A673 (cell line): ENCODE results near the gene PA2G4. TPM values are rescaled to one million over a fixed set of nuclear protein-coding genes. Genes with fewer than 3 reads are reported as not detected.
A peak's percentile ranks its signal among the peaks of the same experiment; 100 is the strongest.

Source experiments
- BruUV-seq: library from RNA; stranded (reverse); fragments of 400-500 nt; replicated peaks from 2 replicates; lab custom pipeline; 2021; lab: Mats Ljungman, UMichigan
- CTCF ChIA-PET: fragments of 300-600 bp; sonication (Branson Sonifier 250); formaldehyde crosslinking; loops from one replicate; lab custom pipeline; 2022; ENCODE audit warnings: antibody characterized with exemption; lab: Charles Lee
- POLR2A ChIA-PET: fragments of 300-600 bp; sonication (Branson Sonifier 250); formaldehyde crosslinking; loops from one replicate; lab custom pipeline; 2022; ENCODE audit warnings: antibody characterized with exemption; ENCODE audit not compliant: low non-redundant PET; lab: Charles Lee
- DNase-seq: peaks from one replicate; pipeline ENCODE4 v3.0.0-alpha.2; 2015; ENCODE audit warnings: low spot score
- H3K27ac ChIP-seq: fragments of 200-600 bp; sonication (generic); 2 replicates; pipeline ENCODE4 v1.5.1; 2016; ENCODE audit warnings: mixed run types, low read depth, mild to moderate bottlenecking, mixed read lengths, antibody characterized with exemption, low read length; ENCODE audit not compliant: poor library complexity, severe bottlenecking
- H3K27me3 ChIP-seq: fragments of 200-600 bp; sonication (generic); replicated peaks from 2 replicates; pipeline ENCODE4 v1.6.1; 2017; ENCODE audit warnings: mixed run types, low read depth, mild to moderate bottlenecking, mixed read lengths, antibody characterized with exemption, low read length; ENCODE audit not compliant: insufficient read depth, poor library complexity
- H3K36me3 ChIP-seq: fragments of 200-600 bp; sonication (generic); 2 replicates; pipeline ENCODE4 v1.6.1; 2016; ENCODE audit warnings: mixed run types, mild to moderate bottlenecking, mixed read lengths, antibody characterized with exemption, low read length; ENCODE audit not compliant: insufficient read depth, poor library complexity, severe bottlenecking
- H3K4me1 ChIP-seq: fragments of 200-600 bp; sonication (generic); 2 replicates; pipeline ENCODE4 v1.6.1; 2017; ENCODE audit warnings: mixed run types, mild to moderate bottlenecking, mixed read lengths, antibody characterized with exemption, low read length; ENCODE audit not compliant: insufficient read depth, poor library complexity, severe bottlenecking
- H3K4me3 ChIP-seq: fragments of 200-600 bp; sonication (generic); 2 replicates; pipeline ENCODE4 v1.5.1; 2016; ENCODE audit warnings: low read depth, mixed run types, mild to moderate bottlenecking, mixed read lengths, low read length; ENCODE audit not compliant: poor library complexity, severe bottlenecking
- H3K9me3 ChIP-seq: fragments of 200-600 bp; sonication (generic); 2 replicates; pipeline ENCODE4 v1.6.1; 2016; ENCODE audit warnings: mixed run types, low read depth, mild to moderate bottlenecking, mixed read lengths, antibody characterized with exemption, low read length; ENCODE audit not compliant: poor library complexity, severe bottlenecking
- EZH2 ChIP-seq: fragments of 200-600 bp; sonication (generic); IDR thresholded peaks from 2 replicates; pipeline ENCODE4 v1.6.1; 2017; ENCODE audit warnings: borderline replicate concordance, low read depth, mild to moderate bottlenecking, mixed read lengths, antibody characterized with exemption, low read length; ENCODE audit not compliant: poor library complexity, severe bottlenecking
- intact Hi-C: fragments of 100-400 bp; cut with micrococcal nuclease; formaldehyde crosslinking; loops from one replicate; pipeline ENCODE4 v1.10.0; 2022; ENCODE audit not compliant: unreplicated experiment
- total RNA-seq: library from RNA; stranded (reverse); gene quantifications from 2 replicates; pipeline ENCODE4 v1.2.3, GENCODE V29; 2021
- TF ChIP-seq, protein P1 (sequence below): fragments of 300-800, 200-600 bp; sonication (generic); conservative IDR thresholded peaks from 2 replicates; pipeline ENCODE4 v1.5.1; 2017; ENCODE audit warnings: low read depth, mild to moderate bottlenecking, antibody characterized with exemption, low read length, moderate library complexity, mixed read lengths

The PA2G4 gene
- total RNA-seq, 1 experiment from 2014 or later, result 327 TPM

DNA sequence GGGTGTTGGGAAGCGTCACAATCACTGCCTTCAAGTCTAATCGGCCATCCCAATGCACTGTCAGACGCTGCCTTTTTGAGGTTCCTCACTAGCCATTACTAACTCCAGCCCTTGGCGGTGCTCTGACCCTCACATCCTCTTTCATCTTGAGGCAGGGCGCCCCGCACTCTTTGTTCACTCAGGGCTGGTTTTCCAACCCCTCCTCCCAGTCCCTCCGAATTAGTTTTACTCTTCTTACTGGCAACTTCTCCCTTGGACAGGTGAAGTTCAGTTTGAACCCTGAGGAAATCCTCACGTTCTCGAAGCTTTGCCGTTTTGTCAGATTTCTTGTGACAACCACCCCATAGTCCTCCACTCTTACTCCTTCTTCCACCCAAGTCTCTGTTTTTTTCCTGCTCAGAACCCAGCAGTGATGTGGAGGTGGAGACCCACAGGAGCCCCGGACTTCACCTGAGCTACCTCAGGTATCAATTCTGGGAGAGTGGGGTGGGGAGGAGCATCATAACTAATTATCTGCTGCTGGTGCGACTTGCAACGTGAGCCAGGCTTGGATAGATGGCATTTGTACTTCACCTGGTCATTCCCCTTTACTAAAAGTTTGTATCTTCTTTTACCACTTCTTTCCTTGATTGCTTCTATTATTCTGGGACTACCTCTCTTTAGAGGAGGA is 14.5 kb downstream of the PA2G4 start:
- Histone ChIP-seq H3K4me3 (peak overlapping the region; percentile 71), H3K27me3 (no peaks in the 10 kb centered on the region), H3K9me3 (no peaks in the 10 kb centered on the region), H3K36me3 (peaks cover 32% of the 10 kb centered on the region), H3K4me1 (peaks cover 13% of the 10 kb centered on the region), H3K27ac (peak overlapping the region; percentile 85)
- DNase-seq, result no peak
- ChIA-PET POLR2A (interaction anchor here (2.4 kb wide), 1 partner anchor 14 kb away, joined by 15 read pairs; the partner anchor contains the start of gene PA2G4), CTCF (interaction anchor here (0.6 to 1.6 kb wide), 7 partner anchors 9 to 179 kb away, joined by 3 to 17 read pairs (median 6); partner anchors contain the start of genes ESYT1 and SMARCC2)
- TF ChIP-seq, protein P1, sequence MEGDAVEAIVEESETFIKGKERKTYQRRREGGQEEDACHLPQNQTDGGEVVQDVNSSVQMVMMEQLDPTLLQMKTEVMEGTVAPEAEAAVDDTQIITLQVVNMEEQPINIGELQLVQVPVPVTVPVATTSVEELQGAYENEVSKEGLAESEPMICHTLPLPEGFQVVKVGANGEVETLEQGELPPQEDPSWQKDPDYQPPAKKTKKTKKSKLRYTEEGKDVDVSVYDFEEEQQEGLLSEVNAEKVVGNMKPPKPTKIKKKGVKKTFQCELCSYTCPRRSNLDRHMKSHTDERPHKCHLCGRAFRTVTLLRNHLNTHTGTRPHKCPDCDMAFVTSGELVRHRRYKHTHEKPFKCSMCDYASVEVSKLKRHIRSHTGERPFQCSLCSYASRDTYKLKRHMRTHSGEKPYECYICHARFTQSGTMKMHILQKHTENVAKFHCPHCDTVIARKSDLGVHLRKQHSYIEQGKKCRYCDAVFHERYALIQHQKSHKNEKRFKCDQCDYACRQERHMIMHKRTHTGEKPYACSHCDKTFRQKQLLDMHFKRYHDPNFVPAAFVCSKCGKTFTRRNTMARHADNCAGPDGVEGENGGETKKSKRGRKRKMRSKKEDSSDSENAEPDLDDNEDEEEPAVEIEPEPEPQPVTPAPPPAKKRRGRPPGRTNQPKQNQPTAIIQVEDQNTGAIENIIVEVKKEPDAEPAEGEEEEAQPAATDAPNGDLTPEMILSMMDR, result no peak
- no peak for TF ChIP-seq EZH2
- intact Hi-C loops, result loop anchor here (2.0 to 10.0 kb wide), 5 partner anchors 70 to 516 kb away; partner anchors contain the start of genes BAZ2A and SMARCC2
- BruUV-seq, result no TSS peak

DNA sequence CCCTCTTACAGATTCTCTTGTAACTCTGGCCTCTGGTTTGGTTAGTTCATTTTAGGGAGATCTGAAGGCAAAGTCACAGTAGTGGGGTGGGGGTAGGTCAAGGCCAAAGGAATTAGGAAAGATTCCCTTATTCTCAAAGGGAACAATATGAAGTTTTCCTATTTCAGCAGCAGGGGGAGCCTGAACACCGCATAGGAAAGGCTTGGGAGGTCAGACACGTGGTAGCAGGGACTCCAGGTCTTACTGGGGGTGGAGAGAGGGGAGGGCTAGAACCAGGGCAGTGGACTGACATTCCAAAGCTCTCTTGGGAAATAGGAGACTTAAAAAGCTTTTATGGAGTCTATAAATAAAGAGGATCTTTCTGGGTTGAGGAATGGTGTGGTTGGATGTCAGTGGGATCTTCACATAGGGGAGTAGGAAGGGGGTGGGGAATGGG is 15.0 kb downstream of the PA2G4 start:
- Histone ChIP-seq H3K9me3 (no peaks in the 10 kb centered on the region), H3K4me3 (peak overlapping the region; percentile 71), H3K36me3 (peaks cover 30% of the 10 kb centered on the region), H3K27ac (peak overlapping the region; percentile 85), H3K4me1 (peaks cover 13% of the 10 kb centered on the region), H3K27me3 (no peaks in the 10 kb centered on the region)
- ChIA-PET POLR2A (no interaction called here), CTCF (interaction anchor here (1.5 kb wide), 1 partner anchor 70 kb away, joined by 11 read pairs; the partner anchor contains the start of gene SMARCC2)
- TF ChIP-seq EZH2, result no peak
- TF ChIP-seq, protein P1, result peak; percentile 79
- DNase-seq, result peak; percentile 92
- no TSS peak for BruUV-seq
- intact Hi-C loops, result loop anchor here (2.0 to 10.0 kb wide), 5 partner anchors 69 to 515 kb away; partner anchors contain the start of genes BAZ2A and SMARCC2

DNA sequence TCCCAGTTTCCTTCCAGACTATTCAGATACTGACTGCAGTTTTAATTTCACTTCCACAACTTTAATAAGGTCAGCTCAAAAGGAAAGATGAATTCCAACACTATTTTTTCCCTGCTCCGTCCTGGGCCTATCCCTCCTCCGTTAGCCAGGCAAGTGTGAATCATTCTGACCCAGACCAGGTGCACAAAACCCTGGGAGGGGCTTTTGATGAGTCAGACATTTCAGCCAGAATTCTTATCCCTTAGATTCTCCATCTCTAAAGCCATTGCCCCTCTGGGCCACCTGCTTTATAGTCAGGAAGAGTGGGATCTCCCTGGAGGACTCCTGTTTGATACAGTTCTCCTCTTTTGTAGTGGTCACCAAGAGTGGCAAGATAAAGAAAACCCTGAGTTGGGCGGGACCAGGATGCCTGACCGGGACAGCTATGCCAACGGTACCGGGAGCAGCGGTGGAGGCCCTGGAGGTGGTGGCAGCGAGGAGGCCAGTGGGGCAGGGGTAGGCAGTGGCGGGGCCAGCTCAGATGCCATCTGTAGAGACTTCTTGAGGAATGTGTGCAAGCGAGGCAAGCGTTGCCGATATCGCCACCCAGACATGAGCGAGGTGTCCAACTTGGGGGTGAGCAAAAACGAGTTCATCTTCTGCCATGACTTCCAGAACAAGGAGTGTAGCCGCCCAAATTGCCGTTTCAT is 15.9 kb downstream of the PA2G4 start:
- Histone ChIP-seq H3K36me3 (peaks cover 30% of the 10 kb centered on the region), H3K27me3 (no peaks in the 10 kb centered on the region), H3K9me3 (no peaks in the 10 kb centered on the region), H3K4me3 (no peak overlapping the region), H3K4me1 (peaks cover 13% of the 10 kb centered on the region), H3K27ac (peak overlapping the region; percentile 85)
- DNase-seq, result no peak
- no TSS peak for BruUV-seq
- POLR2A ChIA-PET, result no interaction called here
- intact Hi-C loops, result no loop called here
- CTCF ChIA-PET, result interaction anchor here (1.5 kb wide), 1 partner anchor 69 kb away, joined by 11 read pairs; the partner anchor contains the start of gene SMARCC2
- TF ChIP-seq EZH2, result no peak
- TF ChIP-seq, protein P1, result no peak
